ENCODE measurements around the gene TRPC3. TPM values are rescaled to one million over a fixed set of nuclear protein-coding genes. Genes with fewer than 3 reads are reported as not detected.

TRPC3 gene
- total RNA-seq, 1 donor from 2014 or later: 1.1 TPM

- DNase-seq (ENCODE audit: low spot score in 2 of 2): no peak
- TF ChIP-seq, protein P1, sequence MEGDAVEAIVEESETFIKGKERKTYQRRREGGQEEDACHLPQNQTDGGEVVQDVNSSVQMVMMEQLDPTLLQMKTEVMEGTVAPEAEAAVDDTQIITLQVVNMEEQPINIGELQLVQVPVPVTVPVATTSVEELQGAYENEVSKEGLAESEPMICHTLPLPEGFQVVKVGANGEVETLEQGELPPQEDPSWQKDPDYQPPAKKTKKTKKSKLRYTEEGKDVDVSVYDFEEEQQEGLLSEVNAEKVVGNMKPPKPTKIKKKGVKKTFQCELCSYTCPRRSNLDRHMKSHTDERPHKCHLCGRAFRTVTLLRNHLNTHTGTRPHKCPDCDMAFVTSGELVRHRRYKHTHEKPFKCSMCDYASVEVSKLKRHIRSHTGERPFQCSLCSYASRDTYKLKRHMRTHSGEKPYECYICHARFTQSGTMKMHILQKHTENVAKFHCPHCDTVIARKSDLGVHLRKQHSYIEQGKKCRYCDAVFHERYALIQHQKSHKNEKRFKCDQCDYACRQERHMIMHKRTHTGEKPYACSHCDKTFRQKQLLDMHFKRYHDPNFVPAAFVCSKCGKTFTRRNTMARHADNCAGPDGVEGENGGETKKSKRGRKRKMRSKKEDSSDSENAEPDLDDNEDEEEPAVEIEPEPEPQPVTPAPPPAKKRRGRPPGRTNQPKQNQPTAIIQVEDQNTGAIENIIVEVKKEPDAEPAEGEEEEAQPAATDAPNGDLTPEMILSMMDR (IDR thresholded peaks at IDR 0.05): no peak
- intact Hi-C loops (cut with DNase I): no loop called here
- Histone ChIP-seq H3K4me3 (no peak overlapping the region), H3K27me3 (no peaks in the 10 kb centered on the region), H3K4me1 (no peaks in the 10 kb centered on the region), H3K9me3 (no peaks in the 10 kb centered on the region), H3K27ac (no peak overlapping the region), H3K36me3 (no peaks in the 10 kb centered on the region)
Observed at GRCh38 chr4:121877041-121877773, 74.7 kb downstream of the TRPC3 start.

GRCh38 chr4:121876070-121876469 is 75.8 kb downstream of the TRPC3 start:
- no peaks in the 10 kb centered on the region for H3K36me3 ChIP-seq
- H3K9me3 ChIP-seq: no peaks in the 10 kb centered on the region
- TF ChIP-seq, protein P1 (IDR thresholded peaks at IDR 0.05): no peak
- no peak for DNase-seq (ENCODE audit: low spot score in 2 of 2)
- no peak overlapping the region for H3K4me3 ChIP-seq
- intact Hi-C loops (cut with DNase I): no loop called here
- no peaks in the 10 kb centered on the region for H3K27me3 ChIP-seq
- H3K4me1 ChIP-seq: no peaks in the 10 kb centered on the region
- H3K27ac ChIP-seq: no peak overlapping the region

GRCh38 chr4:121875652-121876051 is 76.2 kb downstream of the TRPC3 start:
- intact Hi-C loops (cut with DNase I): no loop called here
- Histone ChIP-seq H3K4me3 (no peak overlapping the region), H3K27me3 (no peaks in the 10 kb centered on the region), H3K9me3 (no peaks in the 10 kb centered on the region), H3K27ac (no peak overlapping the region), H3K4me1 (no peaks in the 10 kb centered on the region), H3K36me3 (no peaks in the 10 kb centered on the region)
- no peak for DNase-seq (ENCODE audit: low spot score in 2 of 2)
- TF ChIP-seq, protein P1 (IDR thresholded peaks at IDR 0.05): no peak

GRCh38 chr4:121873604-121874003 is 78.3 kb downstream of the TRPC3 start:
- Histone ChIP-seq H3K27ac (no peak overlapping the region), H3K27me3 (no peaks in the 10 kb centered on the region), H3K4me3 (no peak overlapping the region), H3K36me3 (no peaks in the 10 kb centered on the region), H3K9me3 (no peaks in the 10 kb centered on the region), H3K4me1 (peaks cover 0 to 2% of the 10 kb centered on the region in 2 donors)
- TF ChIP-seq, protein P1 (IDR thresholded peaks at IDR 0.05): no peak
- intact Hi-C loops (cut with DNase I): loop anchor here (5.0 kb wide), 1 partner anchor 279 kb away; the partner anchor contains the start of gene BLTP1
- DNase-seq (ENCODE audit: low spot score in 2 of 2): no peak

- intact Hi-C loops (cut with DNase I): loop anchor here (2.0 to 5.0 kb wide), 4 partner anchors 47 to 282 kb away; partner anchors contain the start of genes ANXA5, BLTP1, CCNA2 and EXOSC9
Observed at GRCh38 chr4:121869841-121870822, 81.7 kb downstream of the TRPC3 start, which contains the start of gene BBS7. Gene BBS7 (minus strand): TSS chr4:121870474. CDS start chr4:121870313, 161 bp downstream.

More at GRCh38 chr4:121869841-121870822, 81.7 kb downstream of the TRPC3 start, which contains the start of gene BBS7:
- peak within 1 kb of the TSS; percentile 91 to 93 for H3K27ac ChIP-seq
- H3K4me1 ChIP-seq: peaks cover 0 to 2% of the 10 kb centered on the region in 2 donors
- peak within 1 kb of the TSS; percentile 75 to 87 for H3K4me3 ChIP-seq
- peaks cover 0 to 4% of the 10 kb centered on the region in 2 donors for H3K9me3 ChIP-seq
- DNase-seq (ENCODE audit: low spot score in 2 of 2): peak; percentile 95 to 99
- H3K36me3 ChIP-seq: peaks cover 5 to 18% of the 10 kb centered on the region in 2 donors
- TF ChIP-seq, protein P1 (IDR thresholded peaks at IDR 0.05): no peak
- no peaks in the 10 kb centered on the region for H3K27me3 ChIP-seq
